ENCODE results near the gene OTOG.

Gene OTOG

GRCh38 chr11:17607083-17607429 lies 60.0 kb downstream of the OTOG start:
- H3K9ac ChIP-seq (ENCODE audit: low read depth, low read length), result no peak overlapping the region
- H3K27me3 ChIP-seq (ENCODE audit: control insufficient read depth, insufficient read depth, low read length), result peaks cover 5% of the 10 kb centered on the region; the same call in 1 of the 2 replicates
- H3K27ac ChIP-seq (ENCODE audit: low read depth, low read length), result no peak overlapping the region

GRCh38 chr11:17607591-17608570 lies 60.8 kb downstream of the OTOG start:
- H3K4me1 ChIP-seq (ENCODE audit: control insufficient read depth, insufficient read depth, low read length), result no peaks in the 10 kb centered on the region
- H3K27ac ChIP-seq (ENCODE audit: low read depth, low read length), result no peak overlapping the region
- no peak overlapping the region for H3K9ac ChIP-seq (ENCODE audit: low read depth, low read length)
- H3K4me3 ChIP-seq (ENCODE audit: low read depth, low read length), result no peak overlapping the region
- no peaks in the 10 kb centered on the region for H3K27me3 ChIP-seq (ENCODE audit: control insufficient read depth, insufficient read depth, low read length)
- H3K36me3 ChIP-seq (ENCODE audit: control insufficient read depth, insufficient read depth, low read length), result no peaks in the 10 kb centered on the region
- no peaks in the 10 kb centered on the region for H3K9me3 ChIP-seq (ENCODE audit: control insufficient read depth, insufficient read depth, low read length)

More at GRCh38 chr11:17607083-17607429, 60.0 kb downstream of the OTOG start:
- H3K4me3 ChIP-seq (ENCODE audit: low read depth, low read length), result no peak overlapping the region
- no peaks in the 10 kb centered on the region for H3K4me1 ChIP-seq (ENCODE audit: control insufficient read depth, insufficient read depth, low read length)
- H3K36me3 ChIP-seq (ENCODE audit: control insufficient read depth, insufficient read depth, low read length), result no peaks in the 10 kb centered on the region
- no peaks in the 10 kb centered on the region for H3K9me3 ChIP-seq (ENCODE audit: control insufficient read depth, insufficient read depth, low read length)

- Histone ChIP-seq H3K36me3 (ENCODE audit: control insufficient read depth, insufficient read depth, low read length) (no peaks in the 10 kb centered on the region), H3K27ac (ENCODE audit: low read depth, low read length) (no peak overlapping the region), H3K9me3 (ENCODE audit: control insufficient read depth, insufficient read depth, low read length) (no peaks in the 10 kb centered on the region), H3K4me1 (ENCODE audit: control insufficient read depth, insufficient read depth, low read length) (no peaks in the 10 kb centered on the region), H3K4me3 (ENCODE audit: low read depth, low read length) (no peak overlapping the region), H3K9ac (ENCODE audit: low read depth, low read length) (no peak overlapping the region), H3K27me3 (ENCODE audit: control insufficient read depth, insufficient read depth, low read length) (no peaks in the 10 kb centered on the region)
These were observed 61.8 kb downstream of the OTOG start for GRCh38 chr11:17608821-17609220.

GRCh38 chr11:17609291-17610084 lies 62.4 kb downstream of the OTOG start:
- no peak overlapping the region for H3K9ac ChIP-seq (ENCODE audit: low read depth, low read length)
- H3K27ac ChIP-seq (ENCODE audit: low read depth, low read length), result no peak overlapping the region
- no peaks in the 10 kb centered on the region for H3K27me3 ChIP-seq (ENCODE audit: control insufficient read depth, insufficient read depth, low read length)
- no peaks in the 10 kb centered on the region for H3K36me3 ChIP-seq (ENCODE audit: control insufficient read depth, insufficient read depth, low read length)
- H3K4me1 ChIP-seq (ENCODE audit: control insufficient read depth, insufficient read depth, low read length), result no peaks in the 10 kb centered on the region
- H3K4me3 ChIP-seq (ENCODE audit: low read depth, low read length), result no peak overlapping the region
- H3K9me3 ChIP-seq (ENCODE audit: control insufficient read depth, insufficient read depth, low read length), result no peaks in the 10 kb centered on the region

- Histone ChIP-seq H3K27me3 (ENCODE audit: control insufficient read depth, insufficient read depth, low read length) (no peaks in the 10 kb centered on the region), H3K27ac (ENCODE audit: low read depth, low read length) (no peak overlapping the region), H3K4me3 (ENCODE audit: low read depth, low read length) (no peak overlapping the region), H3K4me1 (ENCODE audit: control insufficient read depth, insufficient read depth, low read length) (no peaks in the 10 kb centered on the region), H3K9me3 (ENCODE audit: control insufficient read depth, insufficient read depth, low read length) (no peaks in the 10 kb centered on the region), H3K9ac (ENCODE audit: low read depth, low read length) (no peak overlapping the region), H3K36me3 (ENCODE audit: control insufficient read depth, insufficient read depth, low read length) (no peaks in the 10 kb centered on the region)
These were observed 63.2 kb downstream of the OTOG start for GRCh38 chr11:17610085-17610894.

- no peaks in the 10 kb centered on the region for H3K36me3 ChIP-seq (ENCODE audit: control insufficient read depth, insufficient read depth, low read length)
- no peak overlapping the region for H3K9ac ChIP-seq (ENCODE audit: low read depth, low read length)
- no peak overlapping the region for H3K27ac ChIP-seq (ENCODE audit: low read depth, low read length)
- H3K4me3 ChIP-seq (ENCODE audit: low read depth, low read length), result no peak overlapping the region
- no peaks in the 10 kb centered on the region for H3K27me3 ChIP-seq (ENCODE audit: control insufficient read depth, insufficient read depth, low read length)
- no peaks in the 10 kb centered on the region for H3K9me3 ChIP-seq (ENCODE audit: control insufficient read depth, insufficient read depth, low read length)
- no peaks in the 10 kb centered on the region for H3K4me1 ChIP-seq (ENCODE audit: control insufficient read depth, insufficient read depth, low read length)
These were observed 64.0 kb downstream of the OTOG start for GRCh38 chr11:17611049-17611448.

- no peak overlapping the region for H3K27ac ChIP-seq (ENCODE audit: low read depth, low read length)
- H3K36me3 ChIP-seq (ENCODE audit: control insufficient read depth, insufficient read depth, low read length), result no peaks in the 10 kb centered on the region
- H3K9ac ChIP-seq (ENCODE audit: low read depth, low read length), result no peak overlapping the region
- H3K4me1 ChIP-seq (ENCODE audit: control insufficient read depth, insufficient read depth, low read length), result no peaks in the 10 kb centered on the region
- H3K9me3 ChIP-seq (ENCODE audit: control insufficient read depth, insufficient read depth, low read length), result no peaks in the 10 kb centered on the region
- H3K27me3 ChIP-seq (ENCODE audit: control insufficient read depth, insufficient read depth, low read length), result no peaks in the 10 kb centered on the region
- H3K4me3 ChIP-seq (ENCODE audit: low read depth, low read length), result no peak overlapping the region
These were observed 64.6 kb downstream of the OTOG start for GRCh38 chr11:17611503-17612220.

- no peaks in the 10 kb centered on the region for H3K36me3 ChIP-seq (ENCODE audit: control insufficient read depth, insufficient read depth, low read length)
- H3K4me3 ChIP-seq (ENCODE audit: low read depth, low read length), result no peak overlapping the region
- H3K9ac ChIP-seq (ENCODE audit: low read depth, low read length), result no peak overlapping the region
- no peaks in the 10 kb centered on the region for H3K9me3 ChIP-seq (ENCODE audit: control insufficient read depth, insufficient read depth, low read length)
- no peaks in the 10 kb centered on the region for H3K4me1 ChIP-seq (ENCODE audit: control insufficient read depth, insufficient read depth, low read length)
- no peaks in the 10 kb centered on the region for H3K27me3 ChIP-seq (ENCODE audit: control insufficient read depth, insufficient read depth, low read length)
- H3K27ac ChIP-seq (ENCODE audit: low read depth, low read length), result no peak overlapping the region
These were observed 65.4 kb downstream of the OTOG start for GRCh38 chr11:17612221-17613188.

- no peaks in the 10 kb centered on the region for H3K9me3 ChIP-seq (ENCODE audit: control insufficient read depth, insufficient read depth, low read length)
- H3K4me3 ChIP-seq (ENCODE audit: low read depth, low read length), result no peak overlapping the region
- H3K9ac ChIP-seq (ENCODE audit: low read depth, low read length), result no peak overlapping the region
- H3K27ac ChIP-seq (ENCODE audit: low read depth, low read length), result no peak overlapping the region
- no peaks in the 10 kb centered on the region for H3K4me1 ChIP-seq (ENCODE audit: control insufficient read depth, insufficient read depth, low read length)
- H3K36me3 ChIP-seq (ENCODE audit: control insufficient read depth, insufficient read depth, low read length), result no peaks in the 10 kb centered on the region
- no peaks in the 10 kb centered on the region for H3K27me3 ChIP-seq (ENCODE audit: control insufficient read depth, insufficient read depth, low read length)
These were observed 66.4 kb downstream of the OTOG start for GRCh38 chr11:17613428-17613962.
